Nephron (organoid): ENCODE measurements around the gene KANSL1.

ENCODE experiments used
- H3K27ac Mint-ChIP-seq, 3 experiments: 2 replicates each; pipeline ENCODE4 v1.8.0; 2020; ENCODE audit warnings: mixed read lengths in 3 of 3, mild to moderate bottlenecking in 2 of 3, moderate library complexity in 1 of 3
- H3K27me3 Mint-ChIP-seq: 2 replicates; pipeline ENCODE4 v1.8.0; 2021; ENCODE audit warnings: low read depth, mild to moderate bottlenecking, moderate library complexity, mixed read lengths
- H3K36me3 Mint-ChIP-seq: 2 replicates; pipeline ENCODE4 v1.8.0; 2020; ENCODE audit warnings: low read depth, mixed read lengths
- H3K4me1 Mint-ChIP-seq: 2 replicates; pipeline ENCODE4 v1.8.0; 2020; ENCODE audit warnings: mixed read lengths
- H3K4me3 Mint-ChIP-seq, 3 experiments: 2 replicates each; pipeline ENCODE4 v1.8.0; 2020; ENCODE audit warnings: mild to moderate bottlenecking in 3 of 3, mixed read lengths in 3 of 3, moderate library complexity in 2 of 3
- H3K9me3 Mint-ChIP-seq: 2 replicates; pipeline ENCODE4 v1.8.0; 2020; ENCODE audit warnings: mixed read lengths
- TF ChIP-seq, protein P1 (sequence below), 3 experiments: fragments of 200-600 bp; sonication (generic); IDR thresholded peaks; one replicate each; pipeline ENCODE4 v1.5.0; 2021; ENCODE audit warnings: antibody characterized with exemption in 3 of 3; ENCODE audit not compliant: unreplicated experiment in 3 of 3

The KANSL1 gene

DNA sequence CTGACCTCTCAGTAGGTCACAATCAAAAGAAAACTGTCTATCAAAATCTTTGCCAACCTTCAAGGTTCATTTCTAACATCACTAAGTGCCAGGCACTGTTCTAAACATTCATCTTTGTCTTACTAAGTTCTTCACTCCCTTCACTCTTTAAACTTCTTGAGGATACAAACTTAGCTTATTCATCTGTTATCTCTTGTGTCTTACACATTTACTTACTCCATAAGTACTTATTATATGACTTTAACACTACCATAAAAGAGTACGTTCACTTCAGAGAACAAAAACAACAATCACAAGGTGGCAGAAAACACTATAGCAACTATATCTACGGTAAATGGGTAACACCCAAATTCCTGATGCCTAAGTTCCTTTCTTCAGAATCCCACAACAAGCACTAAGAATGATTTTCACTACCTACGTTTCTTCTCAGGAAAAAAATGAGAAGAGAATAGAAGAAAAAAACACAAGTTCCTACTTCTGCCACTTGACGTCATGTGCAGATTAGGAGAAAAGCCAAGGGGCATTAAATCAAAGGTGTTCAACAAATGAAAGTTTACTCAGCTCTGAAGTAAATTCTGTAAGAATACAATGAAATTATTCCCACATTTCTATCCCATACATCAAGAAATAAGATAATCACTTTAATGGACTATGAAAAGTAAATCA lies 29.2 kb downstream of the KANSL1 start:
- TF ChIP-seq, protein P1, sequence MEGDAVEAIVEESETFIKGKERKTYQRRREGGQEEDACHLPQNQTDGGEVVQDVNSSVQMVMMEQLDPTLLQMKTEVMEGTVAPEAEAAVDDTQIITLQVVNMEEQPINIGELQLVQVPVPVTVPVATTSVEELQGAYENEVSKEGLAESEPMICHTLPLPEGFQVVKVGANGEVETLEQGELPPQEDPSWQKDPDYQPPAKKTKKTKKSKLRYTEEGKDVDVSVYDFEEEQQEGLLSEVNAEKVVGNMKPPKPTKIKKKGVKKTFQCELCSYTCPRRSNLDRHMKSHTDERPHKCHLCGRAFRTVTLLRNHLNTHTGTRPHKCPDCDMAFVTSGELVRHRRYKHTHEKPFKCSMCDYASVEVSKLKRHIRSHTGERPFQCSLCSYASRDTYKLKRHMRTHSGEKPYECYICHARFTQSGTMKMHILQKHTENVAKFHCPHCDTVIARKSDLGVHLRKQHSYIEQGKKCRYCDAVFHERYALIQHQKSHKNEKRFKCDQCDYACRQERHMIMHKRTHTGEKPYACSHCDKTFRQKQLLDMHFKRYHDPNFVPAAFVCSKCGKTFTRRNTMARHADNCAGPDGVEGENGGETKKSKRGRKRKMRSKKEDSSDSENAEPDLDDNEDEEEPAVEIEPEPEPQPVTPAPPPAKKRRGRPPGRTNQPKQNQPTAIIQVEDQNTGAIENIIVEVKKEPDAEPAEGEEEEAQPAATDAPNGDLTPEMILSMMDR (IDR thresholded peaks at IDR 0.05; ENCODE audit: unreplicated experiment in 3 of 3) = no peak
- peaks cover 57% of the 10 kb centered on the region for H3K4me1 Mint-ChIP-seq
- H3K4me3 Mint-ChIP-seq = no peak overlapping the region
- H3K27me3 Mint-ChIP-seq = no peaks in the 10 kb centered on the region
- H3K36me3 Mint-ChIP-seq = peaks cover 60% of the 10 kb centered on the region
- peak overlapping the region in 1 of 3 experiments; percentile 2 for H3K27ac Mint-ChIP-seq
- no peaks in the 10 kb centered on the region for H3K9me3 Mint-ChIP-seq

DNA sequence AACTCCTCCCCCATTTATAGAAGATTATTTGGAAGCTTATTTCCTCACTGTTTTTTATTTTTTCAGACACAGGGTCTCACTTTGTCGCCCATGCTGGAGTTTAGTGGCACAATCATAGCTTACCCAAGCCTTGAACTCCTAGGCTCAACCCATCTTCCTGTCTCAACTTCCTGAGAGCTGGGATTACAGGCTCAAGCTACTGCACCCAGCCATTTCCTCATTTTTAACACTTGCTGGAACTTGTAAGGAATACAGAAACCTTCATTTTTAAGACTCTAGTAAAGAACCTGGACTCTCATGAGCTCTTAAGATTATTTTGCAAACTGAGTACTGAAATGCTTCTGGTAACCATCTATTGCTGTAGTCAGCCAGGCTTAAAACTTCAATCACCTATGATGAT lies 29.9 kb downstream of the KANSL1 start:
- peaks cover 53% of the 10 kb centered on the region for H3K36me3 Mint-ChIP-seq
- H3K9me3 Mint-ChIP-seq = no peaks in the 10 kb centered on the region
- TF ChIP-seq, protein P1 (IDR thresholded peaks at IDR 0.05; ENCODE audit: unreplicated experiment in 3 of 3) = no peak
- H3K4me1 Mint-ChIP-seq = peaks cover 61% of the 10 kb centered on the region
- H3K27ac Mint-ChIP-seq = peak overlapping the region in 1 of 3 experiments; percentile 2
- no peaks in the 10 kb centered on the region for H3K27me3 Mint-ChIP-seq
- no peak overlapping the region for H3K4me3 Mint-ChIP-seq

DNA sequence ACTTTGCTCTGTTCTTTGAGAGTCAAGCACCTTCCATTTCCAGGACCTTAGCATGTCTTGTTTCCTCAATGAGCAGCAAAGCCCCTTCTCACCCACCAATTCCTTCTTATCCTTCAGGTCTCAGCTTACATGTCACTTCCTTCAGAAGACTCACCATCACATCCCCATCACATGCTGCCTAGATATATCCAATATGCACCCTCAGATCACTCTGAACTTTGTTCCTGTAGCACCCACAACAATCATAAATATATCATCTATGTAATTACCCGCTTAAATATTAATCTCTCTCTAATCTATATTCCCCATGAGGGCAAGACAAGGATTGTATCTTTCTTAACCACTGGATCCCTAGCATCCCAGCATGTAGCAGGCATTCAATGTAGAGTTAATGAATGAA lies 30.4 kb downstream of the KANSL1 start:
- Mint-ChIP-seq H3K27ac (peak overlapping the region in 1 of 3 experiments; percentile 5), H3K27me3 (no peaks in the 10 kb centered on the region), H3K4me3 (no peak overlapping the region), H3K4me1 (peaks cover 60% of the 10 kb centered on the region), H3K36me3 (peaks cover 50% of the 10 kb centered on the region), H3K9me3 (no peaks in the 10 kb centered on the region)
- TF ChIP-seq, protein P1 (IDR thresholded peaks at IDR 0.05; ENCODE audit: unreplicated experiment in 3 of 3) = no peak

DNA sequence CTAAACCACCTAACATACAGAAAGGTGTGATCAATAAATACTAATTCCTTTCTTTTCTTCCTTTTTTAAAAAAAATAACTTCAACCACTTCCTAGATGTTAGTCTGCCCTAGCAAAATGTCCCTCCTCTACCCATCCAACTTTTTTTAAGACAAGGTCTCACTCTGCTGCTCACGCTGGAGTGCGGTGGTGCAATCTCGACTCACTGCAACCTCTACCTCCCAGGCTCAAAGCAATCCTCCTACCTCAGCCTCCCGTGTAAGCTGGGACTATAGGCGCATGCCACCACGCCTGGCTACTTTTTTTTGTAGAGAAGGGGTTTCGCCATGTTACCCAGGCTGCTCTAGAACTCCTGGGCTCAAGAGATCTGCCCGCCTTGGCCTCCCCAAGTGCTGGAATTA lies 33.1 kb downstream of the KANSL1 start:
- no peaks in the 10 kb centered on the region for H3K9me3 Mint-ChIP-seq

DNA sequence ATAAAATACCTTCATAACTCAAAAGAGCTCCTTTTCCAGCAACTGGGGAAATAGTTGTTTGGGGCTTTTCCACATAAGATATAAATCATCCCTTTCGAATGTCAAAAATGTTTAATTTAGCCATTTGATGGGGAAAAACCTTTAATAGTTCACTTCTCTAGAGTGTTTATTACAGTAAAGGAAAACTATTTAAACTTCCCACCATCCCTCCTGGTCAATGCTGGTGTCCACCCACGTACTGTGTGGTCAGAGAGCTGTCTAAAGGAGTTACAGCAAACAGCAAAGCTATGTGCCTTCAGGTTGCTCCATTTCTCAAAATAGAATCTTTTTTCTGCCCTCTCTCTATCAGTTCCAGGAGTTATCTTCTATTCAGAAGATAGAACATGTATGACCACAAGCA lies 33.5 kb downstream of the KANSL1 start:
- Mint-ChIP-seq H3K9me3 (no peaks in the 10 kb centered on the region), H3K27me3 (no peaks in the 10 kb centered on the region), H3K27ac (peak overlapping the region in 2 of 3 experiments; percentile 34 to 71), H3K36me3 (peaks cover 33% of the 10 kb centered on the region), H3K4me1 (peaks cover 65% of the 10 kb centered on the region), H3K4me3 (no peak overlapping the region)
- TF ChIP-seq, protein P1 (IDR thresholded peaks at IDR 0.05; ENCODE audit: unreplicated experiment in 3 of 3) = no peak

More for the DNA sequence above, 33.1 kb downstream of the KANSL1 start:
- Mint-ChIP-seq H3K27ac (peak overlapping the region in 1 of 3 experiments; percentile 34), H3K36me3 (peaks cover 35% of the 10 kb centered on the region), H3K4me1 (peaks cover 65% of the 10 kb centered on the region), H3K27me3 (no peaks in the 10 kb centered on the region), H3K4me3 (no peak overlapping the region)
- TF ChIP-seq, protein P1 (IDR thresholded peaks at IDR 0.05; ENCODE audit: unreplicated experiment in 3 of 3) = no peak
